CD4-positive, alpha-beta T cell (primary cell): ENCODE data around the gene TMEM198. TPM values are rescaled to one million over a fixed set of nuclear protein-coding genes. Genes with fewer than 3 reads are reported as not detected.

ENCODE experiments used
- ATAC-seq: fragments of 200-7000 bp; cut with Tn5 transposase; one replicate; pipeline ENCODE4 v1.10.0; 2022; ENCODE audit warnings: mild to moderate bottlenecking; ENCODE audit not compliant: poor library complexity
- CTCF ChIA-PET: fragments of 350-600 bp; sonication (Branson Sonifier 250); formaldehyde crosslinking; loops from one replicate; lab custom pipeline; 2021; ENCODE audit warnings: antibody characterized with exemption, inconsistent platforms; lab: Charles Lee
- POLR2A ChIA-PET: fragments of 350-600 bp; sonication (Branson Sonifier 250); formaldehyde crosslinking; loops from one replicate; lab custom pipeline; 2021; ENCODE audit warnings: antibody characterized with exemption, inconsistent platforms; lab: Charles Lee
- DNase-seq, 14 experiments: peaks; one replicate each; pipeline ENCODE4 v3.0.0-alpha.2; 2013 to 2020; ENCODE audit warnings: mixed read lengths in 2 of 14
- H3K27ac ChIP-seq, 2 donors: one replicate each; pipeline versions ENCODE4 v1.5.1 to v1.7.0; 2013; ENCODE audit warnings: low read length in 2 of 2, low read depth in 1 of 2, mild to moderate bottlenecking in 1 of 2
- H3K27me3 ChIP-seq, 2 experiments: 1 replicate in 1 of 2; 2 replicates in 1 of 2; pipeline versions ENCODE4 v1.6.1 to v1.7.0; 2013; ENCODE audit warnings: low read length in 2 of 2, control low read depth in 1 of 2, mild to moderate bottlenecking in 1 of 2, moderate library complexity in 1 of 2; ENCODE audit not compliant: insufficient read depth in 2 of 2, control insufficient read depth in 1 of 2
- H3K36me3 ChIP-seq: one replicate; pipeline ENCODE4 v1.6.1; 2013; ENCODE audit warnings: low read length, control low read depth; ENCODE audit not compliant: insufficient read depth
- H3K4me1 ChIP-seq: one replicate; pipeline ENCODE4 v1.6.1; 2013; ENCODE audit warnings: low read length, control low read depth; ENCODE audit not compliant: insufficient read depth
- H3K4me3 ChIP-seq: one replicate; pipeline ENCODE4 v1.5.1; 2013; ENCODE audit warnings: mild to moderate bottlenecking, low read length, moderate library complexity
- H3K9me3 ChIP-seq, 2 experiments: 1 replicate in 1 of 2; 2 replicates in 1 of 2; pipeline versions ENCODE4 v1.6.1 to v1.7.0; 2013; ENCODE audit warnings: low read length in 2 of 2, mild to moderate bottlenecking in 2 of 2, control low read depth in 1 of 2, moderate library complexity in 1 of 2; ENCODE audit not compliant: control insufficient read depth in 1 of 2, insufficient read depth in 1 of 2
- H3K27ac Mint-ChIP-seq: one replicate; pipeline ENCODE4 v1.8.0; 2020; ENCODE audit warnings: mixed read lengths
- H3K27me3 Mint-ChIP-seq: one replicate; pipeline ENCODE4 v1.8.0; 2021; ENCODE audit warnings: mixed read lengths
- H3K36me3 Mint-ChIP-seq: one replicate; pipeline ENCODE4 v1.8.0; 2021; ENCODE audit warnings: low read depth, mixed read lengths
- H3K4me1 Mint-ChIP-seq: one replicate; pipeline ENCODE4 v1.8.0; 2021; ENCODE audit warnings: low read depth, mixed read lengths
- H3K4me3 Mint-ChIP-seq: one replicate; pipeline ENCODE4 v1.8.0; 2020; ENCODE audit warnings: mild to moderate bottlenecking, mixed read lengths
- H3K9me3 Mint-ChIP-seq: one replicate; pipeline ENCODE4 v1.8.0; 2020; ENCODE audit warnings: mixed read lengths
- intact Hi-C, 2 experiments: fragments of 100-400 bp; cut with DNase I in 1 of 2; cut with micrococcal nuclease in 1 of 2; formaldehyde crosslinking; loops; one replicate each; pipeline versions ENCODE4 v1.15.1 to v1.9.0; 2023 to 2025; cut with DNase I, micrococcal nuclease
- total RNA-seq, 174 experiments: library from RNA in 2 of 174; stranded (reverse) in 2 of 174; gene quantifications; one replicate each; pipeline ENCODE4 v1.2.3 and lab custom pipeline; 2021 to 2026
- TF ChIP-seq, protein P1 (sequence below): fragments of 200-600 bp; IDR thresholded peaks from one replicate; pipeline ENCODE4 v1.8.0; 2022; ENCODE audit warnings: antibody characterized with exemption, mild to moderate bottlenecking

TMEM198 gene
- total RNA-seq, 2 experiments from 2014 or later: 0.47 to 0.91 TPM

DNA sequence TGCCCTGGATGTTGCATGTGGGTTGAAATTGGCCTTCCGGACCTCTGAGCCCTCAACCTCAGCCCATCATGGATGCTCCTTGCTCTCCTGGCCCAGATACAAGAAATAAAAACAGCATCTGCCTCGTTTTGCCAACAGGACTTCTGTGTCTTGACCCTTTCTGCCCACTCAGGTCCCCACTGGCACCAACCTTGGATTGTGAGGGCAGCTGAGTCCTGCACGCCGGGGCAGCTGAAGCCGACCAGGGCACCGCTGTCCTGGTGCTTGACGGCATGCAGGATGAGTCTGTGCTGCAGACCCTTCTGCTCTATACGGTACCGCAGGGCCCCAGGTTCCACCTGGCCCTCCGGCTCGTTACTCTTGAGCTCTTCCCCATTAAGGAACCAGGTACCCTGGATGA lies 22.8 kb downstream of the TMEM198 start:
- Mint-ChIP-seq H3K36me3 (no peaks in the 10 kb centered on the region), H3K27me3 (peaks cover 50% of the 10 kb centered on the region), H3K9me3 (no peaks in the 10 kb centered on the region), H3K4me1 (no peaks in the 10 kb centered on the region), H3K27ac (no peak overlapping the region), H3K4me3 (no peak overlapping the region)
- Histone ChIP-seq H3K36me3 (no peaks in the 10 kb centered on the region), H3K27me3 (peaks cover 22 to 32% of the 10 kb centered on the region in 2 experiments), H3K4me3 (no peak overlapping the region), H3K27ac (no peak overlapping the region), H3K4me1 (peaks cover 7% of the 10 kb centered on the region), H3K9me3 (peaks cover 0 to 4% of the 10 kb centered on the region in 2 experiments)
- DNase-seq (no peak), ATAC-seq (no peak)
- TF ChIP-seq, protein P1, sequence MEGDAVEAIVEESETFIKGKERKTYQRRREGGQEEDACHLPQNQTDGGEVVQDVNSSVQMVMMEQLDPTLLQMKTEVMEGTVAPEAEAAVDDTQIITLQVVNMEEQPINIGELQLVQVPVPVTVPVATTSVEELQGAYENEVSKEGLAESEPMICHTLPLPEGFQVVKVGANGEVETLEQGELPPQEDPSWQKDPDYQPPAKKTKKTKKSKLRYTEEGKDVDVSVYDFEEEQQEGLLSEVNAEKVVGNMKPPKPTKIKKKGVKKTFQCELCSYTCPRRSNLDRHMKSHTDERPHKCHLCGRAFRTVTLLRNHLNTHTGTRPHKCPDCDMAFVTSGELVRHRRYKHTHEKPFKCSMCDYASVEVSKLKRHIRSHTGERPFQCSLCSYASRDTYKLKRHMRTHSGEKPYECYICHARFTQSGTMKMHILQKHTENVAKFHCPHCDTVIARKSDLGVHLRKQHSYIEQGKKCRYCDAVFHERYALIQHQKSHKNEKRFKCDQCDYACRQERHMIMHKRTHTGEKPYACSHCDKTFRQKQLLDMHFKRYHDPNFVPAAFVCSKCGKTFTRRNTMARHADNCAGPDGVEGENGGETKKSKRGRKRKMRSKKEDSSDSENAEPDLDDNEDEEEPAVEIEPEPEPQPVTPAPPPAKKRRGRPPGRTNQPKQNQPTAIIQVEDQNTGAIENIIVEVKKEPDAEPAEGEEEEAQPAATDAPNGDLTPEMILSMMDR: no peak
- ChIA-PET CTCF (no interaction called here), POLR2A (no interaction called here)
- intact Hi-C loops: no loop called here

DNA sequence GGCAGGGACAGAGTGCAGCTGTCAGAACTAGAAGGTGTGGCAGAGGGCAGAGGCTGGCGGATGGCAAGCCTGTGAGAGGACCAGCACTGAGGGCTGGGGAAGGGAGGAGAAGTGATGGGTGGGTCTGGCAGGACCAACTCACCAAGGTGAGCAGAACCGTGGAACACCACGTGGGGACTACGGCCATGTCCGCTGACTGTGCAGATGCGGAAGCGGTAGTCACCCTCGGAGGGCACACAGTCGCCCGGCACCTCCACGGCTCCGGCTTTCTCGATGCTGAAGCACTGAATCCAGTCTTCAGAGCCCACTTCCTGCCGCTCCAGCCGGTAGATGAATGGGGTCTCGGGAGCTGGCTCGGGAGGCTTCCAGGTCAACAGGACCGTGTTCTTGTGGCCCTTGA lies 23.3 kb downstream of the TMEM198 start:
- Mint-ChIP-seq H3K4me3 (no peak overlapping the region), H3K27me3 (peaks cover 54% of the 10 kb centered on the region)

DNA sequence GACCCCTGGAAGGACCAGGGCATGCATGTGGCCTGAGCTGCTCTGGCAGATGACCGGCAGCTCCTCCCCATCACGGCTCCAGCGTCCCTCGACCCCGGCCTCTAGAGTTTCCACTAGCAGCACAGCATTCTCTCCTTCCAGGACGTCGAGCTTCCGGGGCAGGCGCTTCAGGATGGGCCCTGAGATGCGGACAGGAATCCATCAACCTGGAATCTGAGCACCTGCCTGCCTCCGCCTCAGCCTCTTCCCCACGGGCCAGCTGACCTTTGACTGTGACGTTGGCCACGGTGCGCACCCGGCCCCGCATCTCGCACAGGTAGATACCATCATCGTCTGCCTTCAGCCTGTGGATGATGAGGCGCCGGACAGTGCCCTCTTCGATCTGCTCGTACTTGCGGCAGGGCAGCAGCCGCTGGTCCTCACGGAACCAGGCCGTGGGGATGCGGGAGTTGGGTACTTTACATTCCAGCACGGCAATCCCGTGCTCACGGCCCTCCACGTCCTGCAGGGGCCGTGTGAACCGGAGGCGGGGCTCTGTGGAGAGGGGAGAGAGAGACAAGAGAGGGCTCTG lies 24.0 kb downstream of the TMEM198 start:
- Histone ChIP-seq H3K36me3 (no peaks in the 10 kb centered on the region), H3K27me3 (peaks cover 24 to 44% of the 10 kb centered on the region in 2 experiments), H3K27ac (no peak overlapping the region), H3K4me1 (peaks cover 8% of the 10 kb centered on the region), H3K4me3 (no peak overlapping the region), H3K9me3 (peaks cover 0 to 4% of the 10 kb centered on the region in 2 experiments)
- no peak overlapping the region for H3K27ac Mint-ChIP-seq
- ChIA-PET POLR2A (no interaction called here), CTCF (no interaction called here)
- TF ChIP-seq, protein P1: no peak
- H3K4me1 Mint-ChIP-seq: no peaks in the 10 kb centered on the region
- no peaks in the 10 kb centered on the region for H3K36me3 Mint-ChIP-seq
- no peak overlapping the region for H3K4me3 Mint-ChIP-seq
- no peak for ATAC-seq
- peaks cover 55% of the 10 kb centered on the region for H3K27me3 Mint-ChIP-seq
- no peak for DNase-seq
- no peaks in the 10 kb centered on the region for H3K9me3 Mint-ChIP-seq
- intact Hi-C loops: no loop called here

More for the DNA sequence above, 23.3 kb downstream of the TMEM198 start:
- no peak for DNase-seq
- intact Hi-C loops: no loop called here
- ATAC-seq: no peak
- no peak overlapping the region for H3K27ac ChIP-seq
- peaks cover 8% of the 10 kb centered on the region for H3K4me1 ChIP-seq
- Mint-ChIP-seq H3K4me1 (no peaks in the 10 kb centered on the region), H3K36me3 (no peaks in the 10 kb centered on the region), H3K27ac (no peak overlapping the region), H3K9me3 (no peaks in the 10 kb centered on the region)
- ChIA-PET POLR2A (no interaction called here), CTCF (no interaction called here)
- H3K36me3 ChIP-seq: no peaks in the 10 kb centered on the region
- H3K4me3 ChIP-seq: no peak overlapping the region
- TF ChIP-seq, protein P1: no peak
- peaks cover 0 to 4% of the 10 kb centered on the region in 2 experiments for H3K9me3 ChIP-seq
- H3K27me3 ChIP-seq: peaks cover 23 to 37% of the 10 kb centered on the region in 2 experiments
